GM18520 (cell line): Measurements from ENCODE around the gene G3BP2.

Experiments
- ATAC-seq: cut with Tn5 transposase; IDR thresholded peaks from one replicate; pipeline ENCODE4 v1.9.1; 2021; ENCODE audit not compliant: unreplicated experiment

G3BP2 gene

DNA sequence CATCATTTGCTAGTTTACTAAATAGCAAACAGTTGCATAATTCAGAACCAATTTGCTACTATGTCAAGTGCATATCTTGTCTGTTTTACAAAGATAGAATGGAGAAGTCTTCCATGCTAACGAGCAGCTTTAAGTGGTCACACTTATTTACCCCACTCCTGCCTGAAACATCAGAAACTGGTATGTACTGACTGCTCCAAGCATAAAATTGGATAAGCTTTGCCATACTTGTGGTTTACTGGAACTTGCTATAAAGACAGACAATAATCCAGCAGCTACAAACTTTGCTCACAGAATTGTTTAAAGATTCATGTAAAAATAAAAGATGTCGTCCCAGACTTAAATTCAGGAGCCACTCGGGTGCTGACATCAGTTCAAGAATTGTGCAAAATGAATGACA is 29.6 kb downstream of the G3BP2 start:
- no peak for ATAC-seq

- ATAC-seq = no peak
Measured at GRCh38 chr4:75639124-75639695, 34.0 kb downstream of the G3BP2 start.

- ATAC-seq = no peak
Measured at GRCh38 chr4:75637827-75638226, 35.4 kb downstream of the G3BP2 start.

GRCh38 chr4:75637176-75637575 is 36.0 kb downstream of the G3BP2 start:
- no peak for ATAC-seq

GRCh38 chr4:75634951-75635350 is 38.3 kb downstream of the G3BP2 start:
- no peak for ATAC-seq

GRCh38 chr4:75634281-75634680 is 38.9 kb downstream of the G3BP2 start:
- ATAC-seq = no peak

DNA sequence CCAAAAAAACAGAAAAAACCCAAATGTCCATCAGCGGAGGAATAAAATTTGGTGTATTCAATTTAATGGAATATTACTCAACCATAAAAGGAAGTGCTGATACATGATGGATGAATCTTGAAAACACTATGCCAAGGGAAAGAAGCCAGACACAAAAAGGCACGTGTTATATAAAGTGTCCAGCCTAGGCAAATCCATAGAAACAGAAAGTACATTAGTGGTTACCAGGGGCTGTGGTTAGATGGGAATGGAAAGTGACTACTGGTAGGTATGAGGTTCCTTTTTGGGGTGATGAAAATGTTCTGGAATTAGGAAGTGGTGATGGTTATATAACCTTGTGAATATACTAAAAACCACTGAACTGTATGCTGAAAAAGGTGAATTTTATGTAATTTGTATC is 39.4 kb downstream of the G3BP2 start:
- ATAC-seq = no peak

DNA sequence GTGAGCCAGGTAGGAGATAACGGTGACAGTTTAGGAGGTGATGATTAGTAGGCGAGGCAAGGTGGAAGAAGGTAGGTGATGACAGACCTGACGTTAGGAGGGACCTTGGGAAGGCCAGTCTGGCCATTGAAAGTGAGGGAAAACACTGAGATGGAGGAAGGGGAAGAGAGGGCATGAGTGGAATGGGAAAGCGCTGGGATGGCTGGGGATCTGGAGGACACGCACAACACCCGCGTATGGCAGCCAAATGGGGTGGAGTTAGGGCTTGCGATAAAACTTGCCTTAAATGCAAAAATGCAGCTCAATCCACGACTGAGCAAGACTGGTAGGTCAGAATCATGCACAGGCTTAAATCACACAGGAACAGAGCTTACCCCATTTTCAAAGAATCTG is 42.3 kb downstream of the G3BP2 start:
- no peak for ATAC-seq

- ATAC-seq = peak; percentile 98
Measured at GRCh38 chr4:75630174-75630936, 42.9 kb downstream of the G3BP2 start, which contains the start of gene CDKL2. Gene CDKL2 (minus strand): TSS chr4:75630528. CDS start chr4:75625988, 4,540 bp downstream.

- ATAC-seq = no peak
Measured at GRCh38 chr4:75629239-75629638, 44.0 kb downstream of the G3BP2 start.

- no peak for ATAC-seq
Measured at GRCh38 chr4:75623026-75623425, 50.2 kb downstream of the G3BP2 start.

DNA sequence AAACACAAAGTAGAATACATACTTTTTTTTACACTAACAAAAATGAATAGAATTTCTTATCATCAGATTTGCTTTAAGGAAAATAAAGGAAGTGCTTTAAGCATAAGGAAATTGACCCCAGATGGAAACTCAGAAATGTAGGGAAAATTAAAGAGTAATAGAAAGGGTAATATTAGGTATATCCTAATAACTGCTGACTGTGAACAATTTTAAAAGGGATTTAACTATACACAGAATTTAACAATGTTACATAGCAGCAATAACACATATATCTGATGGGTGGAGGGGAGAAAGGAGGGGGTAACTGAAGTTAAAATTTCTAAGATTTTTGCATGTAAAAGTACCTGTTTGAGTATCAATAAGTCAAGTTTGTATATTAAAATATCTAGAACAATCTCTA is 51.5 kb downstream of the G3BP2 start:
- no peak for ATAC-seq

DNA sequence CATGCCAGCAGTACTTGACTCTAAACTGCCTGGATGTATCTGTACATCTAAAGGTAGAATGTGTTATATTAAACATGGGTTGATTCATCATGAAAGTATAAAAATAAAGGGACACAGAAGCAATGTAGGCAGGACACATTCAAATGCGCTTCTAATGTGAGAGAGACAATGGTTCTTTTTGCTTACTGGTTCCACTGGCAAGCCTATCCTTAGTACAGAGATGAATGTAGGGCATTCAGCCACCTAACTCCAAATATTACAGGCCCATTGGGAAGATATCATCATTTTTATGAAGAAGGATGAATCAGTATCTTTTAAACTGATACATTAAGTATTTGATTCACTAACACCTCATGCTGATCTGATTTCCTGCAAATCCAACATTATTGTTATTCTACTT is 60.9 kb downstream of the G3BP2 start:
- ATAC-seq = no peak

- ATAC-seq = no peak
Measured at GRCh38 chr4:75605928-75606327, 67.3 kb downstream of the G3BP2 start.

- ATAC-seq = no peak
Measured at GRCh38 chr4:75599647-75600046, 73.6 kb downstream of the G3BP2 start.

- peak; percentile 40 for ATAC-seq
Measured at GRCh38 chr4:75598390-75598789, 74.8 kb downstream of the G3BP2 start.

GRCh38 chr4:75596061-75596460 is 77.2 kb downstream of the G3BP2 start:
- no peak for ATAC-seq

DNA sequence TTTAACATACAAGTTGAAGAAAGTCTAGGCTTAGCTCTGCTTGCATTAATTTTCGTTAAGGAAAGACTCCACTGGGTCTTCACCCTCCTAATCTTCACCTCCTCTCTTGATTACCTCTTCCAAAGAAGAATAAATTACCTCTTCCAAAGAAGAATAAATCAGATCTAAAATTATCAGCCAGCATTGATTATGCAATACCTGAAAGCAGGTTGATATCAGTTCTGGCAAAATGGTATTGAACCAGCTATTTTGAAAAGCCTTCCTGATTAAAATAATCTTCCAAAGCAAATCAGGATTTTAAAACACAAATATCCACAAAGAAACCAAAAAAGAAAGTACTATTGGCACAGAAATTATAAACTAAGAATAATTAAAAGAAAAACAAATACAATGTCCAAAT is 79.8 kb downstream of the G3BP2 start:
- ATAC-seq = no peak
